Measurements from ENCODE around the gene CHD9NB.

DNA sequence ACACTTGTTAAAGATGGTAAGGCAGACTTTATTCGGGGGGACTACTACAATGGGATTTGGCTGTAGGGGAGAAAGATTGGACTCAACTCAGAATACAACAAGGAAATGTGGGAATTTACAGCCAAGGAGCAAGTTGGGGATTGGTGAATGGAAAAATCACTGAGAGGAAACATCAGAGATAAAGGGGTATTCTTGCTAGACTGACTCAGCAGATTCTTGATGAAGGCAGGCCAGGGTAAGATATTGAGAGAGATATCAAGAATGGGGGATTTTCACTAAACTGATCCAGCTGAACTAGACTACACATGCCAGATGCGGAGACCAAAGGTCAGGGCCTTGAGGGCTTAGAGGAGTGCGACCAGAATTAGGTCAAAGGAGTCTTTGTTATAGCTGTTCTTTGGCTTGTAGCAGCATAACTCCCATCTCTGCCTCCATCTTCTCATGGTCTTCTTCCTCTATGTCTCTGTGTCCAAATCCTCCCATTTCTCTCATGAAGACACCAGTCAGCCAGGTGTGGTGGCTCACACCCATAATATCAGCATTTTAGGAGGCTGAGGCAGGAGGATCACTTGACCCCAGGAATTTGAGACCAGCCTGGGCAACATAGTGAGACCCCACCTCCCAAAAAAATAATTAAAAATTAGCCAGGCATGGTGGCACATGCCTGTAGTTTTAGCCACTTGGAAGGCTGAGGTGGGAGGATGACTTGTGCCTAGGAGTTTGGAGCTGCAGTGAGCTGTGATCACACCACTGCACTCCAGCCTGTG lies 17.3 kb downstream of the CHD9NB start:
- TF ChIP-seq POLR2AphosphoS5 (IDR thresholded peaks at IDR 0.05) (no peak), EP300 (IDR thresholded peaks at IDR 0.05) (no peak)
- TF ChIP-seq, protein P1, sequence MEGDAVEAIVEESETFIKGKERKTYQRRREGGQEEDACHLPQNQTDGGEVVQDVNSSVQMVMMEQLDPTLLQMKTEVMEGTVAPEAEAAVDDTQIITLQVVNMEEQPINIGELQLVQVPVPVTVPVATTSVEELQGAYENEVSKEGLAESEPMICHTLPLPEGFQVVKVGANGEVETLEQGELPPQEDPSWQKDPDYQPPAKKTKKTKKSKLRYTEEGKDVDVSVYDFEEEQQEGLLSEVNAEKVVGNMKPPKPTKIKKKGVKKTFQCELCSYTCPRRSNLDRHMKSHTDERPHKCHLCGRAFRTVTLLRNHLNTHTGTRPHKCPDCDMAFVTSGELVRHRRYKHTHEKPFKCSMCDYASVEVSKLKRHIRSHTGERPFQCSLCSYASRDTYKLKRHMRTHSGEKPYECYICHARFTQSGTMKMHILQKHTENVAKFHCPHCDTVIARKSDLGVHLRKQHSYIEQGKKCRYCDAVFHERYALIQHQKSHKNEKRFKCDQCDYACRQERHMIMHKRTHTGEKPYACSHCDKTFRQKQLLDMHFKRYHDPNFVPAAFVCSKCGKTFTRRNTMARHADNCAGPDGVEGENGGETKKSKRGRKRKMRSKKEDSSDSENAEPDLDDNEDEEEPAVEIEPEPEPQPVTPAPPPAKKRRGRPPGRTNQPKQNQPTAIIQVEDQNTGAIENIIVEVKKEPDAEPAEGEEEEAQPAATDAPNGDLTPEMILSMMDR (IDR thresholded peaks at IDR 0.05) = no peak

All from esophagus muscularis mucosa (tissue), 4 donors.